BLaER1 (cell line): ENCODE results near the gene GBE1.

ENCODE experiments used
- H3K27ac ChIP-seq: shearing (Covaris generic); formaldehyde crosslinking; 2 replicates; pipeline ENCODE4 v1.8.1; 2022
- H3K27me3 ChIP-seq: shearing (Covaris generic); formaldehyde crosslinking; 2 replicates; pipeline ENCODE4 v1.8.1; 2022
- H3K36me3 ChIP-seq: shearing (Covaris generic); formaldehyde crosslinking; 2 replicates; pipeline ENCODE4 v1.8.1; 2022
- H3K4me1 ChIP-seq: shearing (Covaris generic); formaldehyde crosslinking; 2 replicates; pipeline ENCODE4 v1.8.1; 2022
- H3K4me2 ChIP-seq: shearing (Covaris generic); formaldehyde crosslinking; 2 replicates; pipeline ENCODE4 v1.8.1; 2022
- H3K4me3 ChIP-seq: shearing (Covaris generic); formaldehyde crosslinking; 2 replicates; pipeline ENCODE4 v1.8.1; 2022
- H3K9ac ChIP-seq: shearing (Covaris generic); formaldehyde crosslinking; 2 replicates; pipeline ENCODE4 v1.8.1; 2022
- H3K9me3 ChIP-seq: shearing (Covaris generic); formaldehyde crosslinking; 2 replicates; pipeline ENCODE4 v1.8.1; 2022
- H4K20me1 ChIP-seq: shearing (Covaris generic); formaldehyde crosslinking; 2 replicates; pipeline ENCODE4 v1.8.1; 2022
- Cebpa-rat ChIP-seq: shearing (Covaris generic); IDR thresholded peaks from 2 replicates; pipeline ENCODE4 v1.8.1; 2022

The GBE1 gene

DNA sequence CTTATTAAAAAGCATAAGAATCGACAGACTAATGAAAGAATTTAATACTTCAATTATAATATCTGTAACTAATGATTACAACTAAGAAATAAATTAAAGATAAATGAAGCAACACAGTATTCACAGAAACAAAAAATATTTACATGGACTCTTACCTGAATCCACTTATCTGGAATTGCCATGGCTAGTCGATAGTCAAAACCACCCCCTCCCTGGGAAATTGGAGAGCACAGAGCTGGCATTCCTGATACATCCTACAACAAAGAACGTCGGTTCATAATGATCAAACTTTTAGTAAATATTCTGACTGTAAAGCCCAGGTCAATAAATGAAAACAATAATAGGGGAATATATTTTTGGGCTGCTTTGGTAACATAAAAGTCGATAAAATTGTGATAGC is 175.5 kb downstream of the GBE1 start:
- no peaks in the 10 kb centered on the region for H4K20me1 ChIP-seq
- no peak overlapping the region for H3K27ac ChIP-seq
- peaks cover 25% of the 10 kb centered on the region; the same call in 1 of the 2 replicates for H3K36me3 ChIP-seq
- no peaks in the 10 kb centered on the region for H3K9me3 ChIP-seq
- no peaks in the 10 kb centered on the region for H3K4me1 ChIP-seq
- no peaks in the 10 kb centered on the region for H3K27me3 ChIP-seq
- no peak overlapping the region for H3K4me2 ChIP-seq
- H3K9ac ChIP-seq = no peak overlapping the region
- no peak overlapping the region for H3K4me3 ChIP-seq
- no peak for TF ChIP-seq Cebpa-rat

DNA sequence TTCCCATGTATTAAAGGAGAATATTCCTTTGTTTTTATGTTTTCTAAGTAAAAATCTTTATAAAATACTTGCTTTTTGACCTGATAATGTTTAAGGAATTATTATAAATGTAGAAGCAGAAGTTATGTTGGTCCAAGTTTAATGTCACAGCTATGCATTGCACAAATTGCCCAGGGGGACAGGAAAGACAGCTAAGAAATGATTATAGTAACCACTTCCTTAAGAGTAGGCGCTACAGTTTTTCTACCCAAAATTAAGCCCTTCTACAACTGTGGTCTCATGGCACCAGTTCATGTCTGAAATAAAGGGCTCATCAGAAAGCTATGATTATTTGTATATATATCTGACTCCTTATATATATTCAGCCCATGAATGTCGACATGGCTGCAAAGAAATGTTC is 176.4 kb downstream of the GBE1 start:
- peaks cover 25% of the 10 kb centered on the region for H3K36me3 ChIP-seq
- no peaks in the 10 kb centered on the region for H3K27me3 ChIP-seq
- no peak overlapping the region for H3K4me3 ChIP-seq
- no peak for TF ChIP-seq Cebpa-rat
- H3K4me1 ChIP-seq = no peaks in the 10 kb centered on the region
- no peaks in the 10 kb centered on the region for H3K9me3 ChIP-seq
- no peak overlapping the region for H3K9ac ChIP-seq
- H3K4me2 ChIP-seq = no peak overlapping the region
- no peak overlapping the region for H3K27ac ChIP-seq
- no peaks in the 10 kb centered on the region for H4K20me1 ChIP-seq

DNA sequence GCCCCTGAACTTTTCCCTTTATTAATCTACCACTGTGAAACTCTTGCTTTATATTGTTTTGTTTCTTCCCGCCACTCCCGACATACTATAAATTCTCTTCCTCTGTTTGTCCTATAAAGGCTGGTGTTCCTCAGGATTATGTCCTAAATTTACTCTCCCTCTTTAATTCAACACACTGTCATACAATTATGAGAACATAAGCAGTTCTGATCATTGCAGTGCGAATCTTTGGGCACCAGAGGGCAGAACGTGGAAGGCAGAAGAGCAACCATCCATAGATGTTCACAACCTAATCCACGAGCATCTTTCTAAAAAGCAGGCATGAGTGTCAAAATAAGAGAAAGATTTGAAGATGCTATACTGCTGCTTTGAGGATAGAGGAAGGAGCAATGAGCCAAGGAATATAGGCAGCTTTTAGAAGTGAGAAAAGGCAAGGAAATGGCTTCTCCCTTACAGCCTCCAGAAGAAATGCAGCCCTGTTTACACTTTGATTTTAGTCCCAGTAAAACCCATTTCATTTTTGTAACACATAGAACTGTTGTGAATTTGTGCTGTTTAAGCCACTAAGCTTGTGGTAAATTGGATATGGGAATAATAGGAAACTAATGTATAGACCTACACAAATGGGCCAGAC is 179.4 kb downstream of the GBE1 start:
- H3K9ac ChIP-seq = no peak overlapping the region
- no peaks in the 10 kb centered on the region for H4K20me1 ChIP-seq
- H3K4me2 ChIP-seq = no peak overlapping the region
- H3K36me3 ChIP-seq = peaks cover 26% of the 10 kb centered on the region
- no peak overlapping the region for H3K4me3 ChIP-seq
- no peak for TF ChIP-seq Cebpa-rat
- no peaks in the 10 kb centered on the region for H3K9me3 ChIP-seq
- H3K27ac ChIP-seq = no peak overlapping the region
- H3K27me3 ChIP-seq = no peaks in the 10 kb centered on the region
- no peaks in the 10 kb centered on the region for H3K4me1 ChIP-seq

DNA sequence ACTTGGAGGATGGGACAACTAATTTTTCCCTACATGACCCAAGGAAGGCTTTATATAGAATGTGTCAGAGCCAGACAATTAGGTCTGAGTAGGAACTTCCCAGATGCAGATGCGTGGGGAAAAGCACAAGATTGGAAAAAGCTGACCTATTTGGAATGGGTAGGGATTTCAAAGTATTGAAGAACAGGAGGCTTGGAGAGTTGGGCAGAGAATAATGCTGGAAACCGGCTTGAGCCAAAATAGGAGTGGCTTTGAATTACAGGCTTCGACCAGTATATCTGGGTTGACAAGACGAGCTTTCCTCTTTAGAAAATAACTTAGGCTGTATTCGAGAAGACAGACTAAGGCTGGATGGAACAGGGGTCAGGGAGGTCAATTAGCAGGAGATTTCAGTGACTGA is 181.1 kb downstream of the GBE1 start:
- H4K20me1 ChIP-seq = no peaks in the 10 kb centered on the region
- H3K4me2 ChIP-seq = no peak overlapping the region
- no peak overlapping the region for H3K4me3 ChIP-seq
- no peak for TF ChIP-seq Cebpa-rat
- no peak overlapping the region for H3K9ac ChIP-seq
- H3K27me3 ChIP-seq = no peaks in the 10 kb centered on the region
- H3K27ac ChIP-seq = no peak overlapping the region
- H3K9me3 ChIP-seq = no peaks in the 10 kb centered on the region
- H3K4me1 ChIP-seq = no peaks in the 10 kb centered on the region
- H3K36me3 ChIP-seq = peaks cover 29% of the 10 kb centered on the region

DNA sequence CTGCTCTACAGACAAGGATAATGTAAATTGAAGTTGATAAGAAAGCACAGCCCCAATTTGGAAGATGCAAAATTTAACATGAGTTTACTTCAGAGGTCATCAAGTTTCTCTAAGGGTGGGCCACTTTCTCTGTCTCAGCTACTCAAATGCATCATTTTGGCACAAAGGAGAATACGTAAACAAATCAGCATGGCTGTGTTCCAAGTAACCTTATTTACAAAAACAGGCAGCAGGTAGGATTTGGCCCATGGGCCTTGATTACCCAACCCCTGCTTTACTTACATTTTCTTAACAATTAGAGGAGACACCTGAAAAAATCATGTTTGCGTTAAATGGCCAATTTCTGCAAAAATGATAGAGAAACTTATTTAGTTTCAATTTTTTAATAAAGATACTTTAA is 181.7 kb downstream of the GBE1 start:
- Histone ChIP-seq H3K4me2 (no peak overlapping the region), H3K9ac (no peak overlapping the region), H3K27me3 (no peaks in the 10 kb centered on the region), H3K36me3 (peaks cover 31% of the 10 kb centered on the region), H3K27ac (no peak overlapping the region), H4K20me1 (no peaks in the 10 kb centered on the region), H3K4me3 (no peak overlapping the region), H3K9me3 (no peaks in the 10 kb centered on the region), H3K4me1 (no peaks in the 10 kb centered on the region)
- no peak for TF ChIP-seq Cebpa-rat

DNA sequence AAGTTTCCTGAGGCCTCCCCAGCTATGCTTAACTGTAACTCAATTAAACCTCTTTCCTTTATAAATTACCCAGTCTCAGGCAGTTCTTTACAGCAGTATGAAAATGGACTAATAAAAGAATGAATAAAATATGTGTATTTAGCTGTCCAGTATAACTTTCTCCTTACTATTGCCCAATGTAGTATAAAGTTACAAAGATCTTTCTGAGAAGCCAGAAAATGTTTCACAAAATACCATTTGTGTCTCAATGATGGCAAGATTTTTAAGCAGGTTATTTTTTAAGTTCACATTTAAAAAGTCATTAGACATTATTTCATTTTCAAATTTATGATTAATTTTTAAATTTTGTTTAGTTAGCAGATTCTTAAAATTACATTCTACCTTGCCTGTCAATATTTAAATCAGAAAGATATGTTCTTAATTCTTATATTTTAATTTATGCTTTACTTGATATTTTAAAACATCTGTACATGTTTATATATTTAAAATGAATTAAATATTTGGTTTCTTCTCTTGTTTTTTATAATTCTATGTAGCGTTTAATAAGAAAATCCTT is 189.2 kb downstream of the GBE1 start:
- H3K27ac ChIP-seq = no peak overlapping the region
- H3K9me3 ChIP-seq = no peaks in the 10 kb centered on the region
- no peak overlapping the region for H3K4me2 ChIP-seq
- no peaks in the 10 kb centered on the region for H3K27me3 ChIP-seq
- no peaks in the 10 kb centered on the region for H4K20me1 ChIP-seq
- H3K36me3 ChIP-seq = peaks cover 26% of the 10 kb centered on the region
- H3K4me1 ChIP-seq = no peaks in the 10 kb centered on the region
- TF ChIP-seq Cebpa-rat = no peak
- no peak overlapping the region for H3K9ac ChIP-seq
- no peak overlapping the region for H3K4me3 ChIP-seq

DNA sequence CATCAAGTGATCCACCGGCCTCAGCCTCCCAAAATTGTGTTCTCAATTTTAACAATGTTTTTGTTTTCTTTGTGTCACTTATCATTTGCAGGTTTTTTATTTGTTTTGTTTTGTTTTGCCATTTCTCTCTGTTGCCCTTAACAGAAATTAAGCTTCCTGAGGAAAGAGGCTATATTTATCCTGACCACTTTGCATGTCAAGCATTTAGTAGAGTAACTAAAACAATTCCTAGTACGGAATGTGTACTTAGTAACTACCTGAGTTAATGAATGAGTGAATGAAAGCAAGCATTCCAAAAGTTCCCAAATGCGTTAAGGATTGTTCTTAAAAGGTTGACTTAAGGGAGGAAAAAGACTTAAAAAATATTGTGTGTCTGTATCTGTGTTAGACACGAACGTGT is 193.1 kb downstream of the GBE1 start:
- Histone ChIP-seq H3K9ac (no peak overlapping the region), H3K27ac (no peak overlapping the region), H3K4me2 (no peak overlapping the region), H3K36me3 (peaks cover 21% of the 10 kb centered on the region), H3K9me3 (no peaks in the 10 kb centered on the region), H3K4me3 (no peak overlapping the region), H3K4me1 (no peaks in the 10 kb centered on the region), H4K20me1 (no peaks in the 10 kb centered on the region), H3K27me3 (no peaks in the 10 kb centered on the region)
- no peak for TF ChIP-seq Cebpa-rat

DNA sequence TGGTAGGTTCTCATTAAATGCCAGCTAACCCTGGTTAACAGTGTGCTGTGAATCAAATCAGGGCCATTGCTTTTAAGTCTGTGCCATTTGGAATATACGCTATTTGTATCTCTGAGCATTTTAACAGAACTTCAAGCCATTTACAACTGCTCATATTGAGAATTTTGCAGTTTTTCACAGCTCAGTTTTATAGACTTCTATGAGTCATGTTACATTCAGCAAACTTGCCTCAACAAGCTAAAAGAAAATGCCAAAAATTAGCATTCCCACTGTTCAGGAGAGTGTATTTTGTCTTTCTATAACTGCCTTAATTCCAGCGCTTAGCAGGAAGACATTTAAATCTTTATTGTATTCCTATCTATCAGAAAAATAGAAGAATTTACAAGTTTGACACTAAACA is 196.4 kb downstream of the GBE1 start:
- Histone ChIP-seq H3K4me2 (no peak overlapping the region), H3K9ac (no peak overlapping the region), H4K20me1 (no peaks in the 10 kb centered on the region), H3K4me3 (no peak overlapping the region), H3K36me3 (peaks cover 33% of the 10 kb centered on the region), H3K27me3 (no peaks in the 10 kb centered on the region), H3K9me3 (no peaks in the 10 kb centered on the region), H3K27ac (no peak overlapping the region), H3K4me1 (no peaks in the 10 kb centered on the region)
- no peak for TF ChIP-seq Cebpa-rat

DNA sequence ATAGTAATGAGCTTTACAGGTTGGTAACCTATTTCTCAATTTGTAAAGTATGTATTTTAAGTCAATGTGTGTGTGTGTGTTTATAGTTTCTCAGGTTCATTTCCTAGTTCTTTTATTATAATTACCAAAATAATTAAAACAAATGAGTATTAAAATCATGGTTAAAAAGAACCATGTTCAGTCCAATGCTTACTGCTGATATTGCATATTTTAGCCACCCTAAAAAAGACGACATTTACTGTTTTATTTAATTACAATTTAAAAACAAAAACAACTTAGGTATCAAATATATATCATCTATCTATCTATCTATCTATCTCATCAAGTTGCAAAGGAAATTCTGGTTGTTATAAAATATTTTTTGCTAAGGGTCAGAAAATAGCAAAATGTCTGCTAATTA is 203.3 kb downstream of the GBE1 start:
- Histone ChIP-seq H3K9ac (no peak overlapping the region), H3K27ac (no peak overlapping the region), H3K4me2 (no peak overlapping the region), H3K9me3 (no peaks in the 10 kb centered on the region), H3K27me3 (no peaks in the 10 kb centered on the region), H3K36me3 (peaks cover 16% of the 10 kb centered on the region; the same call in 1 of the 2 replicates), H3K4me3 (no peak overlapping the region), H3K4me1 (no peaks in the 10 kb centered on the region), H4K20me1 (no peaks in the 10 kb centered on the region)
- TF ChIP-seq Cebpa-rat = no peak

DNA sequence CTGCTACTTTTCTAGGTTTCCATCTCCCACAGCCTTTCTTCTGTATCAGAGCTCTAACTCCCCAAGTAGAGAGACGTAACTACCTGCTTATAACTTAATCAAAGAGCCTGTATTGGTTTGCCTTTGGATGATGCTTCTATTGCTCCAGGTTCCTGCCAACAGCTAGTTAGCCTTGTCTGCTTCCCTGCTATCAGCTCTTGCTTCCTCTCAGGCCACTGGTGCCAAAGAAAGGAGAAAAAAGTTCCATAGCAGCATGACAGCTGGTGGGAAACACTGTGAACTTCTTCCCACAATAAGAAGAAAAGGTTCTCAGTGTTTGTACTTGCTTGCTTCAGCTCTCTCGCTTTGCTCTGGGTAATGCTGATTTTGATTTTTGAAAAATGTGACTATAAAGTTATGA is 206.6 kb downstream of the GBE1 start:
- no peaks in the 10 kb centered on the region for H3K4me1 ChIP-seq
- no peak overlapping the region for H3K9ac ChIP-seq
- TF ChIP-seq Cebpa-rat = no peak
- peaks cover 8% of the 10 kb centered on the region; the same call in 1 of the 2 replicates for H3K9me3 ChIP-seq
- no peak overlapping the region for H3K4me2 ChIP-seq
- no peaks in the 10 kb centered on the region for H4K20me1 ChIP-seq
- no peaks in the 10 kb centered on the region for H3K27me3 ChIP-seq
- no peak overlapping the region for H3K4me3 ChIP-seq
- H3K36me3 ChIP-seq = peaks cover 24% of the 10 kb centered on the region
- H3K27ac ChIP-seq = no peak overlapping the region

DNA sequence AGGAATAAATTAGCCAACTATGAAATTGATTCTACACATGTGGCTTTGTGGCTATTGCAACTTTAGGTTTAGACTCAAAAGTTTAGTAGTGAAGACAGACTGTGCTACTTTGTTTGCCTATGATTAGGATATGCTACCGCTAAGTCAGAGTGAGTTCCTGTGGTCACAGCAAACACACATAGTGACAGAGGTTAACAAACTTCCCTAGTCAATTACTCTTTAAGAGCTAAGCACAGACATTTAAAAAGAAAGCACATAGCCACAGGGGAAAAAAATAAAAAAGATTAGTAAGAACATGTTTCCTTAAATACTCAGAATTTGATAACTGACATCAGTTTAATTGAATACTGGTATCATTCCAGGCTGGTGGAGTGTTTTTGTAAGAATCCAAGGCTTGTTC is 207.1 kb downstream of the GBE1 start:
- no peaks in the 10 kb centered on the region for H3K27me3 ChIP-seq
- H3K4me1 ChIP-seq = no peaks in the 10 kb centered on the region
- H4K20me1 ChIP-seq = no peaks in the 10 kb centered on the region
- H3K4me3 ChIP-seq = no peak overlapping the region
- H3K9me3 ChIP-seq = peaks cover 12% of the 10 kb centered on the region
- no peak overlapping the region for H3K4me2 ChIP-seq
- TF ChIP-seq Cebpa-rat = no peak
- no peak overlapping the region for H3K9ac ChIP-seq
- H3K27ac ChIP-seq = no peak overlapping the region
- H3K36me3 ChIP-seq = peaks cover 24% of the 10 kb centered on the region
